Heart left ventricle (tissue), 16 donors: Measurements from ENCODE around the gene PKNOX2. TPM values are rescaled to one million over a fixed set of nuclear protein-coding genes. Genes with fewer than 3 reads are reported as not detected.

Source experiments
- ATAC-seq, 4 donors: fragments of 200-7000 bp; cut with Tn5 transposase; one replicate each; pipeline ENCODE4 v1.9.1; 2020 to 2022; ENCODE audit warnings: moderate library complexity in 4 of 4, mild to moderate bottlenecking in 3 of 4, moderate number of reproducible peaks in 1 of 4
- DNase-seq, 5 donors: peaks; one replicate each; pipeline ENCODE4 v3.0.0-alpha.2; 2020
- H3K27ac ChIP-seq, 12 donors: fragments of 200-600 bp; sonication (generic) in 4 of 12; one replicate each; pipeline versions ENCODE4 v1.5.0 to v1.8.0; 2016 to 2022; ENCODE audit warnings: mild to moderate bottlenecking in 2 of 12
- H3K27me3 ChIP-seq, 9 donors: fragments of 200-600 bp; sonication (generic) in 2 of 9; one replicate each; pipeline versions ENCODE4 v1.5.1 to v1.8.0; 2016 to 2022; ENCODE audit warnings: mild to moderate bottlenecking in 3 of 9
- H3K36me3 ChIP-seq, 9 donors: fragments of 200-600 bp; sonication (generic) in 2 of 9; one replicate each; pipeline versions ENCODE4 v1.5.0 to v1.8.0; 2018 to 2022; ENCODE audit warnings: mild to moderate bottlenecking in 2 of 9
- H3K4me1 ChIP-seq, 12 donors: fragments of 200-600 bp; sonication (generic) in 4 of 12; one replicate each; pipeline versions ENCODE4 v1.5.0 to v1.8.0; 2016 to 2022; ENCODE audit warnings: mild to moderate bottlenecking in 3 of 12
- H3K4me3 ChIP-seq, 12 donors: fragments of 200-600 bp; sonication (generic) in 4 of 12; one replicate each; pipeline versions ENCODE4 v1.5.0 to v1.8.0; 2017 to 2022; ENCODE audit warnings: mild to moderate bottlenecking in 9 of 12, moderate library complexity in 4 of 12
- H3K9me3 ChIP-seq, 12 donors: fragments of 200-600 bp; sonication (generic) in 4 of 12; one replicate each; pipeline versions ENCODE4 v1.5.0 to v1.8.0; 2016 to 2022; ENCODE audit warnings: mild to moderate bottlenecking in 1 of 12
- CTCF ChIP-seq, 12 donors: fragments of 200-600 bp; sonication (generic) in 4 of 12; IDR thresholded peaks; one replicate each; pipeline versions ENCODE4 v1.5.0 to v1.8.0; 2018 to 2022; ENCODE audit warnings: antibody characterized with exemption in 12 of 12, mild to moderate bottlenecking in 5 of 12
- POLR2A ChIP-seq, 2 donors: fragments of 450-650 bp; IDR thresholded peaks; one replicate each; pipeline ENCODE4 v1.6.1; 2017; ENCODE audit warnings: antibody characterized with exemption in 2 of 2, mild to moderate bottlenecking in 2 of 2, moderate library complexity in 2 of 2
- WGBS, 4 donors: extraction: QIAGEN DNeasy Blood & Tissue Kit in 2 of 4; methylation state at CpG; one replicate each; pipeline versions ENCODE4 v1.1.5 to v1.1.7; 2013 to 2018; 5-methylcytosine and 5-hydroxymethylcytosine counted together
- intact Hi-C, 10 donors: fragments of 100-400 bp; cut with DNase I; formaldehyde crosslinking; loops; one replicate each; pipeline versions ENCODE4 v1.11.1 to v1.14.2; 2022
- polyA plus RNA-seq, 2 donors: library from polyadenylated mRNA; stranded (reverse); fragments of 200-250 nt; gene quantifications; one replicate each; pipeline ENCODE4 v1.2.3, GENCODE V29; 2013
- total RNA-seq, 9 donors: library from RNA; depleted of rRNA in 2 of 9; stranded (reverse); fragments of >200 nt in 2 of 9; fragmentation: NEBNext Ultra II Directional in 3 of 9; extraction: Animal tissue kit (Norgen Biotek cat#: 25700) in 3 of 9; gene quantifications; one replicate each; pipeline versions ENCODE4 v1.1.0 to v1.2.4, GENCODE V29; 2016 to 2023
- donor health status: ischemic (EF 13 %, LVEDD 7.1; RV severe dilation, severe dysfunction).
- donor health status: healthy with polysubstance abuse.
- donor health status: DM: no; HTN: yes; CAD: no.
- donor health status: DM: no; HTN: no; CAD: no.
- donor health status: ischemic (EF 25% LVEDD 6.9; RV normal size, moderate dysfunction).
- donor health status: ischemic (EF 25% LVEDD 5.7; RV mildly dilated, moderate dysfunction).
- donor health status: healthy.
- donor health status: DM: yes; HTN: yes; CAD: no.
- donor health status: ischemic (EF 35%, LVEDD 5.7; RV mildly dilated, moderate dysfunction).
- donor health status: nonischemic (EF 11% LVEDD 7.7; RV severe dilation, severe dysfunction).
- donor health status: DM: yes; HTN: yes; CAD: no.
- donor health status: PGD.
- donor health status: ischemic (EF 29% LVEDD 5.4; RV normal size, mild dysfunction).
- donor health status: nonischemic (EF 23%, LVEDD 6.1; RV moderate dilation, normal function).

The PKNOX2 gene
- total and polyA plus RNA-seq, 11 donors = 3.1 to 9.4 (median 4.5) TPM

GRCh38 chr11:125412177-125412496 lies 247.6 kb downstream of the PKNOX2 start:
- TF ChIP-seq POLR2A (IDR thresholded peaks at IDR 0.05) (no peak), CTCF (IDR thresholded peaks at IDR 0.05) (no peak)
- WGBS, 4 donors = 84 to 94% (median 89%) methylated on average over 7 of the region's 7 CpGs
- no peak for ATAC-seq

GRCh38 chr11:125412509-125412908 lies 248.0 kb downstream of the PKNOX2 start:
- peaks cover 0 to 20% (median 9%) of the 10 kb centered on the region in 12 donors for H3K4me1 ChIP-seq
- DNase-seq (no peak), ATAC-seq (no peak)
- H3K9me3 ChIP-seq = no peaks in the 10 kb centered on the region
- TF ChIP-seq CTCF (IDR thresholded peaks at IDR 0.05) (no peak), POLR2A (IDR thresholded peaks at IDR 0.05) (no peak)
- no peaks in the 10 kb centered on the region for H3K27me3 ChIP-seq
- H3K4me3 ChIP-seq = no peak overlapping the region
- H3K36me3 ChIP-seq = peaks cover 0 to 8% (median 0%) of the 10 kb centered on the region in 9 donors
- intact Hi-C loops = no loop called here
- WGBS, 4 donors = 80 to 89% (median 86%) methylated on average over 7 of the region's 7 CpGs
- no peak overlapping the region for H3K27ac ChIP-seq

More at GRCh38 chr11:125412177-125412496, 247.6 kb downstream of the PKNOX2 start:
- no peak overlapping the region for H3K27ac ChIP-seq
- H3K9me3 ChIP-seq = no peaks in the 10 kb centered on the region
- intact Hi-C loops = no loop called here
- no peaks in the 10 kb centered on the region for H3K27me3 ChIP-seq
- DNase-seq = no peak
- H3K4me3 ChIP-seq = no peak overlapping the region
- H3K4me1 ChIP-seq = peaks cover 0 to 17% (median 9%) of the 10 kb centered on the region in 12 donors
- peaks cover 0 to 8% (median 0%) of the 10 kb centered on the region in 9 donors for H3K36me3 ChIP-seq

GRCh38 chr11:125413226-125413625 lies 248.7 kb downstream of the PKNOX2 start:
- DNase-seq (no peak), ATAC-seq (no peak)
- Histone ChIP-seq H3K4me1 (peaks cover 0 to 16% (median 6%) of the 10 kb centered on the region in 12 donors), H3K27ac (no peak overlapping the region), H3K4me3 (no peak overlapping the region), H3K9me3 (no peaks in the 10 kb centered on the region), H3K36me3 (peaks cover 0 to 8% (median 0%) of the 10 kb centered on the region in 9 donors), H3K27me3 (no peaks in the 10 kb centered on the region)
- TF ChIP-seq CTCF (IDR thresholded peaks at IDR 0.05) = no peak
- no peak for TF ChIP-seq POLR2A (IDR thresholded peaks at IDR 0.05)
- intact Hi-C loops = no loop called here
- 79 to 94% (median 82%) methylated on average over 7 of the region's 7 CpGs for WGBS, 4 donors

GRCh38 chr11:125414121-125414520 lies 249.6 kb downstream of the PKNOX2 start:
- peaks cover 0 to 8% (median 0%) of the 10 kb centered on the region in 9 donors for H3K36me3 ChIP-seq
- peaks cover 0 to 18% (median 4%) of the 10 kb centered on the region in 12 donors for H3K4me1 ChIP-seq
- 92 to 97% (median 95%) methylated on average over 4 of the region's 4 CpGs for WGBS, 4 donors
- TF ChIP-seq CTCF (IDR thresholded peaks at IDR 0.05) = no peak
- no peak for TF ChIP-seq POLR2A (IDR thresholded peaks at IDR 0.05)
- ATAC-seq (no peak), DNase-seq (no peak)
- no peak overlapping the region for H3K27ac ChIP-seq
- intact Hi-C loops = no loop called here
- H3K9me3 ChIP-seq = no peaks in the 10 kb centered on the region
- no peaks in the 10 kb centered on the region for H3K27me3 ChIP-seq
- no peak overlapping the region for H3K4me3 ChIP-seq
